Measurements from ENCODE around the gene B4GALT5.
A peak's percentile ranks its signal among the peaks of the same experiment; 100 is the strongest.
"Not testable (repeated sequence)": the region's sequence is repeated elsewhere in the genome, so short reads cannot be mapped to it uniquely, and the experiment has no call there.

The B4GALT5 gene

DNA sequence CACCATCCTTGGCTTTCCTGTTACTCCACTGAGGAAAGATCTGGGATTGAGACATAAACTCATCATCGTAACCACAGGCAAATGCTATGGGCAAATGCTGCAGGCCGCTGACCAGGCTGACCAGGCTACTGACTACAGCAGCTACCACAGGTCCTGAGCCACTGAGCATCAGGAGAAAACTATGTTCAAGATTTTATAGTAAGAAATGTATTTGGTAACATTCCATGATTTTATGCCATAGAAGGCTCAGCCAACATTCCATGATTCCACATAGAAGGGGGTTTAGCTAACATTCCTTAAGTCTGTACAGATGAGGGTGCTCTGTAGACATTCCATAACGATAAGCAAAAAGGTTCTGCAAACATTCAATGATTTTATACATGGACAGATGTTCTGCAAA, 16.1 kb upstream of the B4GALT5 start:
- DNase-seq: peak; percentile 83

DNA sequence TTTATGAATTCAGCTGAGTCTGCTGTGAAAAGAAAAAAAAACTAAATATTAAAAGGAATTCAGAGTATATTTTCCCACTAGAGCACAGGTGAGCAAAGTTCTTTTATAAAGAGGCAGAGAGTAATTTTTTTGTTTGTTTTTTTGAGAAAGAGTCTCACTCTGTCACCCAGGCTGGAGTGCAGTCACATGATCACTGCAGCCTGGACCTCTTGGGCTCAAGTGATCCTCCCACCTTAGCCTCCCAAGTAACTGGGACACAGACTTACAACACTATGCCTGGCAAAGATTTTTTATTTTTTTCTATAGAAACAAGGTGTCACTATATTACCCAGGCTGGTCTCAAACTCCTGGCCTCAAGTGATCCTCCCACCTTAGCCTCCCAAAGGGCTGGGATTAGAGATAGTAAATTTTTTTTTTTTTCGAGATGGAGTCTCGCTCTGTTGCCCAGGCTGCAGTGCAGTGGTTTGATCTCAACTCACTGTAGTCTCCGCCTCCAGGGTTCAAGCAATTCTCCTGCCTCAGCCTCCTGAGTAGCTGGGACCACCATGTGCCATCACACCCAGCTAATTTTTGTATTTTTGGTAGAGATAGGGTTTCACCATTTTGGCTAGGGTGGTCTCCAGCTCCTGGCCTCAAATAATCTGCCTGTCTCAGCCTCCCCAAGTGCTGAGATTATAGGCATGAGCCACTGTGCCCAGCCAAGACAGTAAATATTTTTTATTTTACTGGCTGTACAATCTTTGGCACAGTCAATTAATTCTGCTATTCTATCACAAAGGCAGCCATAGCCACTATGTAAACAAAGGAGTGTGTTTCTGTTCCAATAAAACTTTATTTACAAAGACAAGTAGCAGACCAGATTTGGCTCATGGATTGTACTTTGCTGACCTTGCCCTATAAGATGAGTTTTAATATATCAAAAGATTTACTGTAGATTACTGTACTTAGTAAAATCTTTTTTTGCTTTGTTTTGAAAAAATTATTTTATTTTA, 14.5 kb upstream of the B4GALT5 start:
- no peak for DNase-seq

DNA sequence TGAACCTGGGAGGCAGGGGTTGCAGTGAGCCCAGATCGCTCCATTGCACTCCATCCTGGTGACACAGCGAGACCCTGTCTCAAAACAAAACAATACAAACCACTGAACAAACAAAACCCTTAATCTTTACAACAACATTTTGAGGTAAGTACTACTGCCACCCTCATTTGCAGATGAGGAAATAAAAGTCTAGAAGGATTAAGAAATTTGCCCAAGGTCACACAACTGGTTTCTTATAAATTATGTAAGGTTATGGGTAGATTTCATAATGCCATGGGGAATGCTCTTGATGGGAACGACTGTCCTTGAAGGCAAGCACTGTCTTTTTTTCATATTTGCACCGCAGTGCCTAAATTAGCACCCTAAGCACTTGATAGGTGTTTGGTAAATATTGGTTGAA, 13.8 kb upstream of the B4GALT5 start:
- no peak for DNase-seq

- no peak for DNase-seq
Observed at GRCh38 chr20:49725694-49726093, 12.0 kb upstream of the B4GALT5 start.

DNA sequence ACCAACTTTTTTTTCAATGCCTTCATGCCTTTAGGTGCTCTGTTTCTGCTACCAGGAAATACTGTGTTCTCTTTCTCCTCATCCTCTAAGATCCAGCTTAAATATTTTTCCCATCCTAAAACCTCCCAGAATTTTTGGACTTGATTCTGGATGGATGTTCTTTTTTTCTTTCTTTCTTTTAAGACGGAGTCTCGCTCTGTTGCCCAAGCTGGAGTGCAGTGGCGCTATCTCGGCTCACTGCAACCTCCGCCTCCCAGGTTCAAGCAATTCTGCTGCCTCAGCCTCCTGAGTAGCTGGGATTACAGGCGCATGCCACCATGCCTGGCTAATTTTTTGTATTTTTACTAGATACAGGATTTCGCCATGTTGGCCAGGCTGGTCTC, 11.5 kb upstream of the B4GALT5 start:
- DNase-seq: not testable (repeated sequence)

DNA sequence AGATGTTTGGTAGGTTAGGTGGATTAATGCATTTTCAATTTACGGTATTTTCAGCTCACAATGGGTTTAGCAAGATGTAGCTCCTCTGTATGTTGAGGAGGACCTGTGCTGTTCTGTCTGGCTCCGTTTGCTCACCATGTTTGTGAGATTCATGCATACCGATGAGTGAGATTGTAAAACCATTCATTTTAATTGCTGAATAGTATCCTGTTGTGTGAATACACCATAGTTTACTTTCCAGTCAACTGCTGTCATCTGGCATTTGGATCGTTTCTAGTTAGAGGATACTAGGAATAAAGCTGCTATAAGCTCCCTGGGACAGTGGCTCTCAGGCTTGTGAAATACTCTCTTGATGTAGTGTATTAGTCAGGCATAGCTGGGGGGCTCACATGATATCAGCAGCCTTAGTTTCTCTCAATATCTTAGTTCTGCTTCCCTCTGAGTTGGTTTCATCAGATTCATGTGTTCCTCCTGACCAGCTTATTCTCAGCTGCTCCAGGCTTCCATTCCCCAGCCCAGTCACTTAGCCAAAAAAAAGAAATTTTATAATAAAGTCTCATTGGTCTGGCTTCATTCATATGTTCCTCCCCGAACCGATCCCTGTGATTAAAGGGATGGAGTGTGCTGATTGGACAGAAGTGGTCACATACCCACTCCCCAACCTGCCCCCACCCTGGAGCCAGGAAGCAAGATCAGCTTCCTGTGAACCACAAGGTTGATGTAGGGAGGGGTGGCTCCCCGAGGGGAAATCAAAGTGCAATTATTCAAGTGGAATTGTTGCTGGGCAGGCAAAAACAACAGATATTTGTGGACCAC, 10.9 kb upstream of the B4GALT5 start:
- DNase-seq: peak; percentile 58

- not testable (repeated sequence) for DNase-seq
Observed at GRCh38 chr20:49723758-49724157, 10.1 kb upstream of the B4GALT5 start.

DNA sequence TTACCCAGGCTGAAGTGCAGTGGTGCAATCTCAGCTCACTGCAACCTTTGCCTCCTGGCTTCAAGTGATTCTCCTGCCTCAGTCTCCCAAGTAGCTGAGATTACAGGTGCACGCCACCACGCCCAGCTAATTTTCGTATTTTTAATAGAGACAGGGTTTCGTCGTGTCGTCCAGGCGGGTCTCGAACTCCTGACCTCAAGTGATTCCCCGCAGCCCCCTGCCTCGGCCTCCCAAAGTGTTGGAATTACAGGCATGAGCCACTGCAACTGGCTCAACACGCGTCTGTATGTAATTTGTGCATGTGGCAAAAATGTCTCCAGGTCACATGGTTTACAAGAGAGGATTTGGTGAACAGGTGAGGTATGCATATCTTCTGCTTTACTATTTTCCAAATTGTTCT, 7.6 kb upstream of the B4GALT5 start:
- DNase-seq: not testable (repeated sequence)

DNA sequence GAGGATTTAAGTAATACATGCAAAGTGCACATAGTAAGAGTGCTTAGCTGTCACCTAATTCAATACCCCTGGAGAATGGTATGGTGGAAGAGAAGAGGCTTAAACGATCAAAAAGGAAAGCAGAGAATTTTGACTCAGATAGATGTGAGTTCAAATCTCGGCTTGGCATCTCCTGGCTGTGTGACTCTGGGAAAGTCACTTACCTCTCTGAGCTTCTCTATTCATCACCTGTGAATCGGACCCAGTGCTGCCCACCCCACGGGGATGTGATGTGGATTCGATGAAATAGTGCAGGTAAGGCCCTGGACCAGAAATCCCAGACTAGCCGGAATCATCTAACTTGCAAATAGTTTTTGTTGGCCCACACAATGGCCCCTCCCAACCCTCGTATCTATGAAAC, 1.8 kb upstream of the B4GALT5 start:
- DNase-seq: no peak

DNA sequence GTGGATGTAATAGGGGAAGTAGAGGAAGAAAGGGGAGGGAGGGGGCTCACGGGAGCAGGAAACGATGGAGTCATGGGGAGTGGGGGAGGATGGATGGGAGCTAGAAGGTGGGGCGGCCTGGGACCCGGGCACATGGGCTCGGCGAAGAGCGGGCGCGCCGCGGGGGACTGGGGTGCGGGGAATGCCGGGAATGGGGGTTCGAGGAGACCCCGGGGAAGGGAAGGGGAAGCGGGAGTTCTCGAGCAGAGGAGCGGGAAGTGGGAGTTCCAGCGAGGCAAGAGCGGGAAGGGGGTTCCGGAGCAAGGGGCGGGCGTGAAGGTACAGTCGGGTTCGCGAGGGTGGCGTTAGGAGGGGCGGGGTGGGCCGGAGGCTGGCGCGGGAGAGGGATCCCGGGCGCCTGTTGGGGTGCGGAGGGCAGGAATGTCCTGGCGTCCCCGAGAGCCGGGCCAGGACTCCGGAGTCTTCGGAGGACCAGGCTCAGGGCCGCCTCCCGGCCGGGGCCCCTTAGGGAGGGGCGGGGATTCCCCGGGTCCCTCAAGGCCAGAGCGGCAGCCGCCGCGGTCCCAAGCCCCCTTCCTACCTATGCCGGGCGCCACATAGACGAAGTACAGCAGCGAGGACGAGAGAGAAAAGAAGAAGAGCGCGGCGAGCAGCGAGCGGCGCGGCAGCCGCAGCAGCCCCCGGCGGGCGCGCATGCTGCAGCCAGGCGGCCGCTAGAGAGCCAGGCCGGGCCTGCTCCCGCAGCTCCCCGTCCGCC, 504 bp downstream of the B4GALT5 start:
- DNase-seq: peak; percentile 28

GRCh38 chr20:49712646-49712995, 1.1 kb downstream of the B4GALT5 start:
- no peak for DNase-seq

DNA sequence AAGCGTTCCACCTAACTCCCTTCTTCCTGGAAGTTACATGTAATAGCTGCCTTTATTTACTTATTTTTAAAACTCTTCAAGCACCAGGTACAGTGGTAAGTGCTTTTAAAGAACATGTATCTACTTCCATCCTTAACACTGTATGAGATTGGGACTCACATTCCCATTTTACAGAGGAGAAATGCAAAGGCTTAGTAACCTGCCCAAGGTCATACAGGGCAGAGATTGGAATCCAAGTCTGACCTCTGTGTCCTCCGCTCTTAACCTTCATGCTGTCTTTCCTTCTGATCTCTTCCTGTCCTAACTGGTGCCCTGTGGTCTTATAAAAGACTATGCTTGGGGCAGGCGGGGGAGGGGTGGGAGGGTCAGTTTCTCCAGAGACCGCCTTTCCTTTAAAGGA, 1.6 kb downstream of the B4GALT5 start:
- DNase-seq: no peak

- DNase-seq: no peak
Observed at GRCh38 chr20:49711667-49711987, 2.1 kb downstream of the B4GALT5 start.

DNA sequence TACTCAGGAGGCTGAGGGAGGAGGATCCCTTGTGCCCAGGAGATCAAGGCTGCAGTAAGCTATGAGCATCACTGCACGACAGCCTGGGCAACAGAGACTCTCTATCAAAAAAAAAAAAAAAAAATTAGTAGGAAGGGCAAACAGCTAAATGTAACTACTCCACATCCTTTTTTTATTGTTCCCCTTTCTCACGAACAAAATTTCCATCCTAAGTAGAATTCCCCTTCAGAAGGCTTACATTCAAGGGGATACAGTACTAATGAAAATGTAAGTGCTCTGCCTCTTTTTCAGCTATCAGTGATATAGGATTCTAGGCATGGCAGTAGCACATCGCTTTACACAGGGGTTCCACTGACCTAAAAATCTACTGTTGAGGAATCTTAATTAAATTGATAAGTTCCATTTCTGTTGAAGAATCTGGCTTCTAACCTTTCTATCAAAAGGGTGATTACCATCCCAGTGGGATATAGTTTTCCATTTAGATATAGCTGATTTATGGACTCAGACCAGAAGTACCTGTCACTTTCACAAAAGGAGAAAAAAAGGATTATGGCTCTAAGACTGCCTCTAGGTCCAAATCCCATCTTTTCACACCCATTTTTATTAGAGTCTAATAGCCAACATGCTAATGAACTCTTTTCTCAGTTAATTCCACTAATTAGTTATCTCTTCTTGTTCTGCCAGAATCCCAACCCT, 2.6 kb downstream of the B4GALT5 start:
- DNase-seq: no peak

DNA sequence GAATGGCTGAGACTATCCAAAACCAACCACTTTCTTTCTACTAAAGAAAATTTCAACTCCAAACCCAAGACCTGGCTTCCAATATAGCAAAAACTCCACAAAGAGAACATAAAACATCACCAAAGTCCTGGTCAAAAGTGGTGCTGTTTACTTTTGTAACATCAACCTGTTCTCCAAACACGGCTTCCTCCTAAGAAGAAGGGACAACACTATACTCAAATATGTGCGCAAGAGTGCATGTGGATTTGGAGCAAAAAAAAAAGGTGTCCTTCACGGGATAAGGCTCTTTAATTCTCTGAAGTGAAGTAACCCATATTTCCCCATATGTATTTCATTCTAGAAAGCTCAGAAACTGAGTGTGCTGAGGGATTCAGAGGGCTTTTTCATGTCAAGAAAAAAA, 6.6 kb downstream of the B4GALT5 start:
- DNase-seq: no peak

DNA sequence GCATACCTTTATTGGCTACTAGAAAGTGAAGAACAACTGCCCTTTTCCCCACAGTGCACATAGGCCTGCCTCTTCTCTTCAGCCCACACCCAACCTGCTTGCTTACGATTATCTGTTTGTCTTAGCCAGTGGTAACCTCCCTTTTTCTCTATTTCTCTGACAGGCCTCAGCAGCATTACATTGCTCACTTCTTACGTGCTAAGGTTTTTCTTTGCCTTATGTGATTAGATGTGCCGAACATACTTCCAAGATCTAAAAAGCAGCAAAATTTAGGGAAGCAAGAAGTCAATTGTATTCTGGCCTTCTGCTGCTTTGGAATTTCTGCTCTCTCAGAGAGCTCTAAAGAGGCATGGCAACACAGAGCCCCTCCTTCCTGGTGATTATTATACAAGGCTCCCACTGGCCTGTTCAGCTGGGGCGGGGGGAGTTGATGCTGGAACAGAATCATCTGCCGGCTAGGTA, 7.0 kb downstream of the B4GALT5 start:
- DNase-seq: no peak

GRCh38 chr20:49705893-49706292, 7.8 kb downstream of the B4GALT5 start:
- not testable (repeated sequence) for DNase-seq

DNA sequence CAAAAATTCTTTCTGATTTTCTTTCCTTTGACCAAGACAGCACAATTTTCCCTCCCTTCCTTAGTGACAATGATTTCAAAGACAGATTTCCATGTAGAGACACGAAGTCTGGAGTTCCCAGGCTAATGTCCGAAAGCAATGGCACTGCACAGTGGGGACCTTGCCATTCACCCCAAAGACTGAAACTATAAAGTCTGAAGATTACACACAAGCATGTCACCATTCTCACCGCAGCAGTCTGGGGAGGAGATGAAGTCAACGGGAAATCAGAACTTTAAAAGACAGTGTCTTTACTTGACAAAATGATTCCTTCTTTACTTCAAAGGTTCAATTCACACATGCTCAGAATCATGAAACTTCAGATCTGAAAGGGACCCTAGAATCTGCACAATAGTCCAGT, 8.3 kb downstream of the B4GALT5 start:
- no peak for DNase-seq

GRCh38 chr20:49704932-49705336, 8.7 kb downstream of the B4GALT5 start:
- no peak for DNase-seq

DNA sequence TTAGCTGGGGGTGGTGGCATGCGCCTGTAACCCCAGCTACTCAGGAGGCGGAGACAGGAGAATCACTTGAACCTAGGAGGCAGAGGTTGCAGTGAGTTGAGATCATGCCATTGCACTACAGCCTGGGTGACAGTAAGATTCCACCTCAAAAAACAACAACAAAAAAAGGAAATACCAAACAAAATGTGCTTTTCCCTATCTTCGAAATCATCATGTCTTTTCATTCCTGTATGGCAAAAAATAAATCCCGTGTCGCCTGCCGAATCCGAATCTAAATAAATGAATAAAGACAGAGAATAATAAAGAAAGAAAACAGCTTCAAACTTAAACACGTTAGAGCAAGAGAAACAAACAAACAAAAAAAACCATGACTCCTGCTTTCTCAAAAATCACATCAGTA, 11.8 kb downstream of the B4GALT5 start:
- DNase-seq: no peak

GRCh38 chr20:49701241-49701790, 12.4 kb downstream of the B4GALT5 start:
- no peak for DNase-seq

Measured in fibroblast of skin of right quadriceps (primary cell).